Pulmonary artery endothelial cell (primary cell): ENCODE measurements around the gene TMEM9. TPM values are rescaled to one million over a fixed set of nuclear protein-coding genes. Genes with fewer than 3 reads are reported as not detected.

Experiments used
- DNase-seq: peaks from one replicate; pipeline ENCODE4 v3.0.0-alpha.2; 2011; ENCODE audit warnings: low read depth, low spot score
- total RNA-seq: library from RNA; depleted of rRNA; stranded (reverse); fragments of >200 nt; gene quantifications from 2 replicates; pipeline ENCODE4 v1.2.3, GENCODE V29; 2014

Gene TMEM9
- total RNA-seq, 1 donor from 2014 or later: 58.5 TPM

GRCh38 chr1:201127755-201128455, 26.4 kb downstream of the TMEM9 start:
- no peak for DNase-seq

DNA sequence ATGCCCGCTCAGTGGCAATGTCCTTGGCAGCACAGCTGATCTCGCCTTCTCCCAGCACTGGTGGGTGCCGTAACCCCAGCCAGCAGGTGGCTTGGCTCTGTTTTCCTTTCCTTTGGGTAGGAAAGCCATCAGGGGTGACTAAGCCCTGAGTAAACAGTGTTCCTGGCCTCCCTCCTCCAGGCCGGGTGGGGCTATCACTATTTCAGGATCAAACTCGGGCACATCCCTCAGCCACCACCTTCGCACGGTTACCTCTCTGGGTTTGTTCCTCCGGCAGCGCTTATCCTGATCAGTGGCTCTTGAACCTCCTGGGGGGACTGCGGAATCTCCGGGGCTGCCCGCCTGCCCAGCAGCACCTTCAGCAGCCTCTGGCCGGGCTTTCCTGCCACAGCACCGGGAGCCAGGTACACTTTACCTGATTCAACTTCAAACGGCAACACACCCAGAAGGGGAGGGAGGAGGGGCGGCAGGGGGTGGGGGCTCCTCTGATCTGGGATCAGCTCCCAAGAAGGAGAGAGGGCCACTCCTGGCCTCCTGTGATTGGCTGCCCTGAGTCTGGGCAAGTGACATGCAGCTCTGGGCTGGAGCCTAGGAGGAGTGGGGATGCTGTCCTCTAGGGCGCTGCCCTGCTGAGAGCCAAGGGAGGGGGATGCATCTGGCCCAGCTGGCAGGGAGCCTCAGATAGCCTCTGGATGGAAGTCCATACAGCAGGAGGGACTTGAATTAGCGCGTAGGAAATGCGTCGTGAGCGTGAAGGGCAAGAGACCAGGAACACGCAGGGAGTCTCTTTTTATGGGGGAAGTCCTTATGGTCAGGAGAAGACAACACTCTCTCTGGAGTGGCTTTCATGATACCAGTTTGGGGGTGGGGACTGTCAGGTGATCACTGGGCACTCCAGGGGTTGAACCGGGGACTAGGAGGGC, 27.2 kb downstream of the TMEM9 start, which contains the start of gene ASCL5:
TSS of gene ASCL5 (minus strand) at position 353 of the 923 bp plus-strand sequence. CDS start 11,812 bp downstream, outside the sequence.
- no peak for DNase-seq

GRCh38 chr1:201126463-201126831, 27.8 kb downstream of the TMEM9 start:
- no peak for DNase-seq

DNA sequence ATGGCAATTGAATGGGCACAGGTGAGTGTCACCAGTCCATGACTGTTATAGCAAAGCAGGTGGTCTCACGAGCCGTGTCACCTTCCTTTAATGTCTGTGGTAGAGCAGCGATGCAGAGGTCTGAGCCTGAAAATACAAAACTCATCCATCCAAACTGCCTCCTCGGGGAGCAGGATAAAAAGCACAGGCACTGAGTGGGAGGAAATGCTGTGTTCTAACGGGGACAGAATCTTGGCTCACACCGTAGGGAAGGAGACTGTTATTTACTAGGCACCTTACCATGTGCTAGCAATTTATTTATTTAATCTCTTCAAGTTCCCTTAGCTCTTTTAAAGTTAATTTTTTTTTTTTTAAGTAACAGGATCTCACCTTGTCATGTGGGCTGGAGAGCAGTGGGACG, 28.5 kb downstream of the TMEM9 start:
- DNase-seq: no peak

DNA sequence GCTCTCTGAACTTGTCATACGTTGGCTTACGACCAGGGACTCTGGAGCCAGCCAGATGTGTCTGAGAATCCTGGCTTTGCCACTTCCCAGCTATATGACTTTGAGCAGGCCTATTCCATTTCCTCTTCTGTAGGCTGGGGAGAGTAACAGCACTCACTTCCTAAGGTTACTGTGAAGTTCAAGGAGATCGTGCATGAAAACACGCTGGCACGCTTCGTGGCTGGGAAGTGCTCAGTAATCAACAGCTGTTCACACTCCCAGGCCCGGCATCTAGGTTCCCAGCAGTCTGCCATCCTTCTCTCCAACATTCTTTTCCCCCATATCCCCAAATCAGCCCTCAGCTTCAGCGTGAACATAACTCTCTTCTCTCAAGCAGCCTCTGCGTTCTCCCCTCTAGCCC, 29.3 kb downstream of the TMEM9 start:
- no peak for DNase-seq

GRCh38 chr1:201123866-201124265, 30.4 kb downstream of the TMEM9 start:
- DNase-seq: no peak

- no peak for DNase-seq
These were observed 31.8 kb downstream of the TMEM9 start for GRCh38 chr1:201122321-201122957.

GRCh38 chr1:201119206-201120197, 34.8 kb downstream of the TMEM9 start:
- no peak for DNase-seq

GRCh38 chr1:201116091-201116490, 38.2 kb downstream of the TMEM9 start:
- no peak for DNase-seq

- no peak for DNase-seq
These were observed 38.8 kb downstream of the TMEM9 start for GRCh38 chr1:201115390-201115937.

- DNase-seq: peak; percentile 53
These were observed 39.8 kb downstream of the TMEM9 start for GRCh38 chr1:201114245-201115131.

DNA sequence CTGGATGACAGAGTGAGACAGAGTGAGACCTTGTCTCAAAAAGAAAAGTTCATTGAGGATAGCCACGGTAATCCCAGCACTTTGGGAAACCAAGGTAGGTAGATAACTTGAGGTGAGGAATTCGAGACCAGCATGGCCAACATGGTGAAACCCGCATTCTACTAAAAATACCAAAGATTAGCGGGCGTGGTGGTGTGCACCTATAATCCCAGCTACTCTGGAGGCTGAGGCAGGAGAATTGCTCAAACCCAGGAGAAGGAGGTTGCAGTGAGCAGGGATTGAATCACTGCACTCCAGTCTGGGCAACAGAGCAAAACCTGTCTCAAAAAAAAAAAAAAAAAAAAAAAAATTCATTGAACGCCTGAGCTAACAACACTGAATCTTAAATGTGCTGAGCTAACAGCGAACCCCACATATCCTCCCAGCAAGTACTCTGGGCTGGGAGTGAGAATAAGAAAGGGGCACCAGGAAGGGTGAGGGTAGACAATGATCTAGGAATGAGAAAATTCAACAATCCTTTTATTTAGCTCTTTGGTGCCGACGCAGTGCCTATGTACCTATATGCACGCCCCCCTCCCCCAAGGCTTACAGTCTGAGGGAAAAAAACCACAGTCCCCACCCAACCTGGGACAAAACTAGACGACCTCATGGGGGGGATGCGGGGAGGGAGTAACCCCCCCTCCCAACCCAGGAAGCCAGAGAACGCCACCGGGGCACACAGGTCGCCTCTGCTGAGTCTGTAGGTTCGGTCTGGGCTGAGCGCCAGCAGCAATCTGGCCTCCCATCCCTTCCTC, 40.6 kb downstream of the TMEM9 start:
- no peak for DNase-seq

- DNase-seq: no peak
These were observed 41.3 kb downstream of the TMEM9 start for GRCh38 chr1:201112926-201113325.

- DNase-seq: no peak
These were observed 42.0 kb downstream of the TMEM9 start, which contains the start of gene CACNA1S for GRCh38 chr1:201112173-201112731. Gene CACNA1S, minus strand, starts transcription at chr1:201112426. Its CDS starts 87 bp downstream, at chr1:201112339.

- DNase-seq: no peak
These were observed 42.6 kb downstream of the TMEM9 start for GRCh38 chr1:201111672-201112071.

GRCh38 chr1:201111156-201111555, 43.1 kb downstream of the TMEM9 start:
- DNase-seq: no peak

GRCh38 chr1:201110616-201111015, 43.7 kb downstream of the TMEM9 start:
- DNase-seq: no peak

DNA sequence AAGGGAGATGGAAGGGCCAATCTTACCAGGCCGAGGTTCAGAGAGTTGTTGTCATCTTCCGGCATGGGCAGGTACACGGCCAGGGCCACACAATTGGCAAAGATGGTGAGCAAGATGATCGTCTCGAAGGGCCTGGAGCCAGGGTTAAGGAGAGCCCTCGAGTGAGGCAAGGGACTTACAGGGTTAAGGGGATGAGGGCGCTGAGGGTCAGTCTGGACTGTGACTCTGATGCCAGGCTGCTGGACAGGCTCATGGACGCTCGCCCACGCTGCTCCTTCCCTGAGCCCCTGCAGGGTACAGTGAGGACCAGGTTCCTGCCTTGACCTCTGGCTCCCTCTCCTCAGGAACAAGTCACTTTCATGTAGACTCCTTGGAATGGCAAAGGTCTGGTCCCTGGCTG, 44.1 kb downstream of the TMEM9 start:
- no peak for DNase-seq
